ENCODE data around the gene C17orf113. TPM values are rescaled to one million over a fixed set of nuclear protein-coding genes. Genes with fewer than 3 reads are reported as not detected.

Gene C17orf113
- total RNA-seq, 1 donor from 2014 or later: 4.5 TPM

- intact Hi-C loops (cut with micrococcal nuclease): no loop called here
- H3K27ac Mint-ChIP-seq: no peak overlapping the region
- no peak overlapping the region for H3K4me3 Mint-ChIP-seq
- ChIA-PET POLR2A (no interaction called here), CTCF (interaction anchor here (1.1 kb wide), 1 partner anchor 20 kb away, joined by 3 read pairs; no protein-coding TSS in a partner anchor)
- H3K4me1 Mint-ChIP-seq: peaks cover 5% of the 10 kb centered on the region
- no peak for TF ChIP-seq CTCF (IDR thresholded peaks at IDR 0.05)
- H3K27me3 Mint-ChIP-seq: peaks cover 4% of the 10 kb centered on the region
- DNase-seq (no peak), ATAC-seq (ENCODE audit: low read depth) (no peak)
- H3K9me3 Mint-ChIP-seq: no peaks in the 10 kb centered on the region
- no peaks in the 10 kb centered on the region for H3K36me3 Mint-ChIP-seq (ENCODE audit: low read depth)
Observed at GRCh38 chr17:42045719-42046118, 4.7 kb downstream of the C17orf113 start.

- no peak for ATAC-seq (ENCODE audit: low read depth)
- CTCF ChIA-PET: no interaction called here
- DNase-seq: no peak
- no peak overlapping the region for H3K4me3 Mint-ChIP-seq
- no peaks in the 10 kb centered on the region for H3K9me3 Mint-ChIP-seq
- intact Hi-C loops (cut with micrococcal nuclease): no loop called here
- POLR2A ChIA-PET: interaction anchor here (0.7 kb wide), 1 partner anchor 74 kb away, joined by 5 read pairs; no protein-coding TSS in a partner anchor
- no peaks in the 10 kb centered on the region for H3K27me3 Mint-ChIP-seq
- no peaks in the 10 kb centered on the region for H3K4me1 Mint-ChIP-seq
- H3K36me3 Mint-ChIP-seq (ENCODE audit: low read depth): no peaks in the 10 kb centered on the region
- H3K27ac Mint-ChIP-seq: no peak overlapping the region
- TF ChIP-seq CTCF (IDR thresholded peaks at IDR 0.05): no peak
Observed at GRCh38 chr17:42042598-42043319, 7.6 kb downstream of the C17orf113 start.

- no peak overlapping the region for H3K27ac Mint-ChIP-seq
- intact Hi-C loops (cut with micrococcal nuclease): no loop called here
- no peaks in the 10 kb centered on the region for H3K27me3 Mint-ChIP-seq
- ATAC-seq (ENCODE audit: low read depth) (no peak), DNase-seq (no peak)
- H3K36me3 Mint-ChIP-seq (ENCODE audit: low read depth): no peaks in the 10 kb centered on the region
- CTCF ChIA-PET: interaction anchor here (0.7 to 1.0 kb wide), 2 partner anchors 21 to 24 kb away, joined by 3 read pairs; no protein-coding TSS in a partner anchor
- H3K4me1 Mint-ChIP-seq: no peaks in the 10 kb centered on the region
- POLR2A ChIA-PET: interaction anchor here (0.7 to 0.9 kb wide), 2 partner anchors 11 to 72 kb away, joined by 3 to 5 read pairs; no protein-coding TSS in a partner anchor
- no peaks in the 10 kb centered on the region for H3K9me3 Mint-ChIP-seq
- TF ChIP-seq CTCF (IDR thresholded peaks at IDR 0.05): no peak
- H3K4me3 Mint-ChIP-seq: no peak overlapping the region
Observed at GRCh38 chr17:42041619-42042018, 8.8 kb downstream of the C17orf113 start.

- Mint-ChIP-seq H3K27me3 (no peaks in the 10 kb centered on the region), H3K4me1 (no peaks in the 10 kb centered on the region), H3K36me3 (ENCODE audit: low read depth) (no peaks in the 10 kb centered on the region), H3K4me3 (no peak overlapping the region), H3K27ac (no peak overlapping the region), H3K9me3 (no peaks in the 10 kb centered on the region)
- CTCF ChIA-PET: no interaction called here
- no peak for TF ChIP-seq CTCF (IDR thresholded peaks at IDR 0.05)
- POLR2A ChIA-PET: interaction anchor here (0.6 kb wide), 1 partner anchor 346 kb away, joined by 3 read pairs; no protein-coding TSS in a partner anchor
- intact Hi-C loops (cut with micrococcal nuclease): no loop called here
- ATAC-seq (ENCODE audit: low read depth): no peak
- no peak for DNase-seq
Observed at GRCh38 chr17:42040818-42041217, 9.6 kb downstream of the C17orf113 start.

- Mint-ChIP-seq H3K4me1 (no peaks in the 10 kb centered on the region), H3K4me3 (no peak overlapping the region), H3K9me3 (no peaks in the 10 kb centered on the region), H3K27ac (no peak overlapping the region), H3K36me3 (ENCODE audit: low read depth) (no peaks in the 10 kb centered on the region), H3K27me3 (no peaks in the 10 kb centered on the region)
- intact Hi-C loops (cut with micrococcal nuclease): no loop called here
- CTCF ChIA-PET: no interaction called here
- no peak for DNase-seq
- TF ChIP-seq CTCF (IDR thresholded peaks at IDR 0.05): no peak
- no peak for ATAC-seq (ENCODE audit: low read depth)
- POLR2A ChIA-PET: interaction anchor here (0.6 kb wide), 1 partner anchor 346 kb away, joined by 3 read pairs; no protein-coding TSS in a partner anchor
Observed at GRCh38 chr17:42039794-42040763, 10.3 kb downstream of the C17orf113 start.

All from activated B cell treated with CpG ODN at 0.5 μM for 24 hours (primary cell).